ENCODE data around the gene HLA-E. TPM values are rescaled to one million over a fixed set of nuclear protein-coding genes. Genes with fewer than 3 reads are reported as not detected.
"Not testable (repeated sequence)": the region's sequence is repeated elsewhere in the genome, so short reads cannot be mapped to it uniquely, and the experiment has no call there.

Gene HLA-E
- polyA plus RNA-seq, 3 donors: 870 to 944 (median 893) TPM

- Histone ChIP-seq H3K9ac (ENCODE audit: insufficient read depth, low read length, poor library complexity, severe bottlenecking) (no peak overlapping the region), H4K20me1 (ENCODE audit: insufficient read depth, low read length) (peaks cover 69% of the 10 kb centered on the region), H3K27ac (ENCODE audit: low read depth in 1 of 2, low read length in 2 of 2) (peak overlapping the region; percentile 2 to 7), H3K9me3 (replicated peaks in 1 of 2; ENCODE audit: control insufficient read depth in 1 of 2, insufficient read depth in 1 of 2, low read length in 2 of 2) (no peaks in the 10 kb centered on the region), H3K79me2 (ENCODE audit: insufficient read depth, low read length) (peaks cover 40% of the 10 kb centered on the region), H3K27me3 (ENCODE audit: control insufficient read depth in 2 of 2, insufficient read depth in 2 of 2, low read length in 2 of 2) (no peaks in the 10 kb centered on the region), H3K36me3 (replicated peaks in 1 of 2; ENCODE audit: control insufficient read depth in 1 of 2, insufficient read depth in 2 of 2, low read length in 2 of 2) (peaks cover 42 to 44% of the 10 kb centered on the region in 2 donors), H3K4me2 (replicated peaks; ENCODE audit: extremely low read depth, low read length, poor library complexity, severe bottlenecking) (peak overlapping the region; percentile 100), H2AFZ (ENCODE audit: insufficient read depth, low read depth, low read length, poor library complexity, severe bottlenecking) (no peak overlapping the region), H3K4me1 (ENCODE audit: control insufficient read depth in 1 of 2, insufficient read depth in 2 of 2, low read length in 2 of 2) (peaks cover 69 to 78% of the 10 kb centered on the region in 2 donors), H3K4me3 (replicated peaks in 1 of 3; ENCODE audit: low read depth in 2 of 3, low read length in 3 of 3) (peak overlapping the region in 1 of 3 experiments; percentile 99)
- TF ChIP-seq, protein P1, sequence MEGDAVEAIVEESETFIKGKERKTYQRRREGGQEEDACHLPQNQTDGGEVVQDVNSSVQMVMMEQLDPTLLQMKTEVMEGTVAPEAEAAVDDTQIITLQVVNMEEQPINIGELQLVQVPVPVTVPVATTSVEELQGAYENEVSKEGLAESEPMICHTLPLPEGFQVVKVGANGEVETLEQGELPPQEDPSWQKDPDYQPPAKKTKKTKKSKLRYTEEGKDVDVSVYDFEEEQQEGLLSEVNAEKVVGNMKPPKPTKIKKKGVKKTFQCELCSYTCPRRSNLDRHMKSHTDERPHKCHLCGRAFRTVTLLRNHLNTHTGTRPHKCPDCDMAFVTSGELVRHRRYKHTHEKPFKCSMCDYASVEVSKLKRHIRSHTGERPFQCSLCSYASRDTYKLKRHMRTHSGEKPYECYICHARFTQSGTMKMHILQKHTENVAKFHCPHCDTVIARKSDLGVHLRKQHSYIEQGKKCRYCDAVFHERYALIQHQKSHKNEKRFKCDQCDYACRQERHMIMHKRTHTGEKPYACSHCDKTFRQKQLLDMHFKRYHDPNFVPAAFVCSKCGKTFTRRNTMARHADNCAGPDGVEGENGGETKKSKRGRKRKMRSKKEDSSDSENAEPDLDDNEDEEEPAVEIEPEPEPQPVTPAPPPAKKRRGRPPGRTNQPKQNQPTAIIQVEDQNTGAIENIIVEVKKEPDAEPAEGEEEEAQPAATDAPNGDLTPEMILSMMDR (IDR thresholded peaks at IDR 0.05): no peak
- peaks cover 39 to 47% of the 10 kb centered on the region in 2 donors for H3K36me3 Mint-ChIP-seq
- peak overlapping the region; percentile 10 to 39 for H3K4me3 Mint-ChIP-seq
- intact Hi-C loops (cut with micrococcal nuclease): loop anchor here in 1 of 2 donors (5.0 kb wide), 2 partner anchors 38 to 118 kb away; no protein-coding TSS in a partner anchor
- H3K27ac Mint-ChIP-seq: peak overlapping the region; percentile 42 to 90 (median 65)
- 72% methylated on average over 5 of the region's 8 CpGs for WGBS (ENCODE audit: insufficient coverage)
- peaks cover 76% of the 10 kb centered on the region for H3K4me1 Mint-ChIP-seq
- H3K27me3 Mint-ChIP-seq (ENCODE audit: low read depth in 3 of 3): peaks cover 0 to 10% (median 4%) of the 10 kb centered on the region in 3 donors
- H3K9me3 Mint-ChIP-seq: peaks cover 0 to 4% (median 2%) of the 10 kb centered on the region in 7 donors
- no peak for DNase-seq
Observed at GRCh38 chr6:30494291-30494861, 5.1 kb downstream of the HLA-E start.

- Histone ChIP-seq H4K20me1 (ENCODE audit: insufficient read depth, low read length) (peaks cover 63% of the 10 kb centered on the region), H3K79me2 (ENCODE audit: insufficient read depth, low read length) (peaks cover 33% of the 10 kb centered on the region), H3K4me3 (replicated peaks in 1 of 3; ENCODE audit: low read depth in 2 of 3, low read length in 3 of 3) (peak overlapping the region in 1 of 3 experiments; percentile 10), H3K4me1 (ENCODE audit: control insufficient read depth in 1 of 2, insufficient read depth in 2 of 2, low read length in 2 of 2) (peaks cover 69 to 78% of the 10 kb centered on the region in 2 donors), H3K36me3 (replicated peaks in 1 of 2; ENCODE audit: control insufficient read depth in 1 of 2, insufficient read depth in 2 of 2, low read length in 2 of 2) (peaks cover 42 to 44% of the 10 kb centered on the region in 2 donors), H3K4me2 (replicated peaks; ENCODE audit: extremely low read depth, low read length, poor library complexity, severe bottlenecking) (peak overlapping the region; percentile 100)
- H3K27me3 ChIP-seq (ENCODE audit: control insufficient read depth in 2 of 2, insufficient read depth in 2 of 2, low read length in 2 of 2); DNase-seq; H2AFZ ChIP-seq (ENCODE audit: insufficient read depth, low read depth, low read length, poor library complexity, severe bottlenecking); H3K27ac ChIP-seq (ENCODE audit: low read depth in 1 of 2, low read length in 2 of 2); H3K9me3 Mint-ChIP-seq; H3K9me3 ChIP-seq (replicated peaks in 1 of 2; ENCODE audit: control insufficient read depth in 1 of 2, insufficient read depth in 1 of 2, low read length in 2 of 2); H3K9ac ChIP-seq (ENCODE audit: insufficient read depth, low read length, poor library complexity, severe bottlenecking); intact Hi-C loops (cut with micrococcal nuclease): not testable (repeated sequence)
- Mint-ChIP-seq H3K36me3 (peaks cover 38 to 44% of the 10 kb centered on the region in 2 donors), H3K4me1 (peaks cover 76% of the 10 kb centered on the region), H3K27ac (peak overlapping the region; percentile 5 to 88 (median 79)), H3K27me3 (ENCODE audit: low read depth in 3 of 3) (peaks cover 0 to 10% (median 4%) of the 10 kb centered on the region in 3 donors), H3K4me3 (peak overlapping the region in 1 of 2 donors; percentile 12)
- WGBS (ENCODE audit: insufficient coverage): no CpG with 5 or more reads among the region's 4 CpGs
Observed at GRCh38 chr6:30495060-30495459, 5.8 kb downstream of the HLA-E start.

Measured in CD14-positive monocyte (primary cell).